ENCODE measurements around the gene CGNL1.

Gene CGNL1, protein sequence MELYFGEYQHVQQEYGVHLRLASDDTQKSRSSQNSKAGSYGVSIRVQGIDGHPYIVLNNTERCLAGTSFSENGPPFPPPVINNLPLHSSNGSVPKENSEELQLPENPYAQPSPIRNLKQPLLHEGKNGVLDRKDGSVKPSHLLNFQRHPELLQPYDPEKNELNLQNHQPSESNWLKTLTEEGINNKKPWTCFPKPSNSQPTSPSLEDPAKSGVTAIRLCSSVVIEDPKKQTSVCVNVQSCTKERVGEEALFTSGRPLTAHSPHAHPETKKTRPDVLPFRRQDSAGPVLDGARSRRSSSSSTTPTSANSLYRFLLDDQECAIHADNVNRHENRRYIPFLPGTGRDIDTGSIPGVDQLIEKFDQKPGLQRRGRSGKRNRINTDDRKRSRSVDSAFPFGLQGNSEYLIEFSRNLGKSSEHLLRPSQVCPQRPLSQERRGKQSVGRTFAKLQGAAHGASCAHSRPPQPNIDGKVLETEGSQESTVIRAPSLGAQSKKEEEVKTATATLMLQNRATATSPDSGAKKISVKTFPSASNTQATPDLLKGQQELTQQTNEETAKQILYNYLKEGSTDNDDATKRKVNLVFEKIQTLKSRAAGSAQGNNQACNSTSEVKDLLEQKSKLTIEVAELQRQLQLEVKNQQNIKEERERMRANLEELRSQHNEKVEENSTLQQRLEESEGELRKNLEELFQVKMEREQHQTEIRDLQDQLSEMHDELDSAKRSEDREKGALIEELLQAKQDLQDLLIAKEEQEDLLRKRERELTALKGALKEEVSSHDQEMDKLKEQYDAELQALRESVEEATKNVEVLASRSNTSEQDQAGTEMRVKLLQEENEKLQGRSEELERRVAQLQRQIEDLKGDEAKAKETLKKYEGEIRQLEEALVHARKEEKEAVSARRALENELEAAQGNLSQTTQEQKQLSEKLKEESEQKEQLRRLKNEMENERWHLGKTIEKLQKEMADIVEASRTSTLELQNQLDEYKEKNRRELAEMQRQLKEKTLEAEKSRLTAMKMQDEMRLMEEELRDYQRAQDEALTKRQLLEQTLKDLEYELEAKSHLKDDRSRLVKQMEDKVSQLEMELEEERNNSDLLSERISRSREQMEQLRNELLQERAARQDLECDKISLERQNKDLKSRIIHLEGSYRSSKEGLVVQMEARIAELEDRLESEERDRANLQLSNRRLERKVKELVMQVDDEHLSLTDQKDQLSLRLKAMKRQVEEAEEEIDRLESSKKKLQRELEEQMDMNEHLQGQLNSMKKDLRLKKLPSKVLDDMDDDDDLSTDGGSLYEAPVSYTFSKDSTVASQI

DNA sequence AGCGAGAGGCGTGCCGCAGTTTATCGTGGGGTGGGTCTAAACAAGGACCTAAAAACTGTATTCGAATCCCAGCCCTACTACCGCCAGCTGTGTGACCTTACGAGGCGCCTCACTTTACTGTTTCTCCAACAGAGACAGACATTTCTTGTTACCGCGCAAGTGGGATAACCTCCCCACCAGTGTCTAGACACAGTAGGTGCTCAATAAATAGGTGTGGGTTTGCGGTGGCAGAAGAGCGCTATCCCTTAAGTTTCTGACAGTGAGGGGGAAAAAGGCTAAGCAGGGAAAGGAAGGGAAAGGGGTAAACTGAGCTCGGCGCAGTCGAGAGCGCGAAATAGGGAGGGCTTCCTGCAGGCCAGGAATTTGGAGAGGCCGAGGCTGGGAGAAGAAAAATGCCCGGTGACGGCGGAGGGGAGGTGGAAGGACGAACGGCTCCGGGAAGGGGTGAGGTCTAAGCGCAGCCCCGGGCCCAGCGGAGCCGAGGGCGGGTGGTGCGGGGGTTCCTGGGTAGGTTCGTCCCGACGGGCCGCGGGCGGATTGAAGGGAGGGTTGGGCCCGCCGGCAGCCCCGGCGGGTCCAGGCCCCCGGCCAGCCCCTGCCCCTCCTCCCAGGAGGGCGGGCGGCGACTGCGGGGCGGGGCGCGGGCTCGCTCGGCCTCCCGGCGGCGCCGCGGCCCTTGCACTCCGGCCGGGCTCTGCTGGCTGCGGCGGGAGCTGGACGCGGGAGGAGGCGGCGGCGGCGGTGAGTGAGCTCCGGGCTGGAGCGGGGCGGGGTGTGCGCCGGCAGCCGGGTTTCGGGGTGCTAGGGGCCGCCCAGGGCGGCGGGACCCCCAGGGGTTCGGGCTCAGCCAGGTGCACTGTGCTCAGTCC is at the start of gene CGNL1:
Gene CGNL1, plus strand, starts transcription at position 679 of the 869 bp plus-strand sequence. CDS start 61,495 bp downstream, outside the sequence.
- H3K4me3 ChIP-seq (ENCODE audit: low read depth, low read length), result peak within 1 kb of the TSS; percentile 49
- no peak for TF ChIP-seq CTCF (IDR thresholded peaks at IDR 0.05; ENCODE audit: low read depth, low read length)

DNA sequence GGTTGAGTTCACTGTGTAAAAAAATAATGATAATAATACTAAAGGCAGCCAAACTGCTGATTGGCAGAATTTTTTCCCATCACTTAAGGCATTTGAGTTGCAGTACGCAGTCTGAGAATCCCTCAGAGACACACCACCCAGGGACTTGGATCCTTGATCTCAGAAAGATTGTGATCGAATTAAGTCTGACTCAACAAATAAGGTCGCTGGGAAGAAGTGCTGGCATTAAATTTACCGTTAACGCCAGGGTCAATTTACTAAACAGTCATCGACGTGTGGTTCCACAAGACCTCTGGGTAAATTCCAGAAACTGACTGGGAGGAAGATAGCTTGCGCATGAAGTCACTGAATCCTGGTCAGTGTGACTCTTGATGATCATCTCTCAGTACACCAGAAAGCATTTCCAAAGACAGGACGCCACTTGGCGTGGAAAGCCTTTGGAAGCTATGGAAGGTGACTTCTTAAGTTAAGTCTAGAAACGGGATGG is 48.3 kb upstream of the CGNL1 start:
- H3K4me3 ChIP-seq (ENCODE audit: low read depth, low read length), result peak overlapping the region; percentile 27
- TF ChIP-seq CTCF (IDR thresholded peaks at IDR 0.05; ENCODE audit: low read depth, low read length), result no peak

- TF ChIP-seq CTCF (IDR thresholded peaks at IDR 0.05; ENCODE audit: low read depth, low read length), result no peak
- no peak overlapping the region for H3K4me3 ChIP-seq (ENCODE audit: low read depth, low read length)
These were observed 47.8 kb upstream of the CGNL1 start for GRCh38 chr15:57328479-57328878.

- no peak for TF ChIP-seq CTCF (IDR thresholded peaks at IDR 0.05; ENCODE audit: low read depth, low read length)
- no peak overlapping the region for H3K4me3 ChIP-seq (ENCODE audit: low read depth, low read length)
These were observed 47.4 kb upstream of the CGNL1 start for GRCh38 chr15:57328897-57329296.

DNA sequence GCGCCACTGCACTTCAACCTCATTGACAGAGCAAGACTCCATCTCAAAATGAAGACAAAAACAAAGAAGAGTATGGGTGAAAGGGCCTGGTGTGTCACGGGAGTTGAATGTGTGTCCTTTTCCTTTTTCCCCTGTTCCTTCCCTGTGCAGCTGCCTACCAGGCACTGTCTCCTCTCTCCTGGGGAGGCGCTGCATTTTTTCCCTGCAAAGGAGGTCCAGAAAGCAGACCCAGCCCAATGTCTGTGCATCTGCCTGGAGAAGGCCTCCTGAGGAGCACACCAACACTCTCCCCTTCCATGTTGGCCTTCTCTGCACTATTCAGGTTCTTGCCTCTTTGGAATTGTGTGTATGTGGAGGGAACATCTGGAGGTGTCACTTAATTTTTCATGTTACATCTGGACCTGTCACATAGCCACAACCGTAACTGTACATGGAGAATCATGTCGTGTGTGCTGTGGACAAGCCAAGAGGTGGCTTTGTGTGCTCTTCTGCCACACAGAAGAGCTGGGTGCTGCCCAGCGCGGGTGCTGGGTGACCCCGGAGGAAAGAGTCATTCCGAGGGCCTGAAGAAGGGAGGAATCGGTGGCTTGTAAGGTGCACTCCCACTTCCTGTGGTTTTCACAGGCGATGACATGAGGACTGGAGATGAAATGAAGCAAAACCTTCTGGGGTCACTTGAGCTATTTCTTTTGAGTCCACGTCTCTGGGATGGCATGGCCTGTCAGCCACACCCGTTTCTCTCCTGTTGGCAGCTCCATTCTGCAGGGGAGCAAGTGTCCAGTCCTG is 46.5 kb upstream of the CGNL1 start:
- no peak for TF ChIP-seq CTCF (IDR thresholded peaks at IDR 0.05; ENCODE audit: low read depth, low read length)
- no peak overlapping the region for H3K4me3 ChIP-seq (ENCODE audit: low read depth, low read length)
